Measurements from ENCODE around the gene FBL. TPM values are rescaled to one million over a fixed set of nuclear protein-coding genes. Genes with fewer than 3 reads are reported as not detected.
"Not testable (repeated sequence)": the region's sequence is repeated elsewhere in the genome, so short reads cannot be mapped to it uniquely, and the experiment has no call there.

Gene FBL
- total and polyA plus RNA-seq, 10 donors = 126 to 403 (median 181) TPM

- H3K4me1 ChIP-seq = peaks cover 0 to 17% (median 8%) of the 10 kb centered on the region in 6 donors
- peaks cover 0 to 18% (median 0%) of the 10 kb centered on the region in 6 donors for H3K36me3 ChIP-seq
- H3K9me3 ChIP-seq = not testable (repeated sequence)
- DNase-seq = peak; percentile 90
- TF ChIP-seq CTCF (IDR thresholded peaks at IDR 0.05 in 8 of 11, conservative IDR thresholded peaks at IDR 0.05 in 3 of 11) (peak in 5 of 11 experiments; percentile 13 to 25 (median 21)), POLR2AphosphoS5 (IDR thresholded peaks at IDR 0.05) (peak; percentile 86 to 96 (median 92))
- H3K4me3 ChIP-seq = peak overlapping the region in 2 of 8 donors; percentile 4 to 36
- intact Hi-C loops (cut with DNase I; ENCODE audit: low total_unique reads) = loop anchor here (5.0 kb wide), 1 partner anchor 80 kb away; the partner anchor contains the start of gene PSMC4
- H3K27me3 ChIP-seq (replicated peaks in 1 of 7) = peaks cover 0 to 12% (median 3%) of the 10 kb centered on the region in 7 donors
- H3K27ac ChIP-seq = peak overlapping the region in 6 of 8 donors; percentile 8 to 57 (median 42)
- WGBS, 5 donors = 46 to 79% (median 61%) methylated on average over 50 to 64 of the region's 64 CpGs
These were observed 45.7 kb upstream of the FBL start for GRCh38 chr19:39891660-39892505.

- no peaks in the 10 kb centered on the region for H3K9me3 ChIP-seq
These were observed 44.8 kb upstream of the FBL start for GRCh38 chr19:39890755-39891551.

GRCh38 chr19:39889872-39890754 lies 43.9 kb upstream of the FBL start:
- intact Hi-C loops (cut with DNase I; ENCODE audit: low total_unique reads) = loop anchor here (5.0 kb wide), 1 partner anchor 82 kb away; the partner anchor contains the start of gene PSMC4
- Histone ChIP-seq H3K4me1 (peaks cover 0 to 17% (median 8%) of the 10 kb centered on the region in 6 donors), H3K27me3 (replicated peaks in 1 of 7) (peaks cover 0 to 12% (median 3%) of the 10 kb centered on the region in 7 donors), H3K36me3 (peaks cover 0 to 18% (median 0%) of the 10 kb centered on the region in 6 donors)
- not testable (repeated sequence) for H3K9me3 ChIP-seq, H3K27ac ChIP-seq, H3K4me3 ChIP-seq
- 89 to 95% (median 92%) methylated on average over 18 of the region's 20 CpGs for WGBS, 5 donors
- DNase-seq = peak; percentile 77

More at GRCh38 chr19:39890755-39891551, 44.8 kb upstream of the FBL start:
- peak; percentile 74 for DNase-seq
- peaks cover 0 to 17% (median 8%) of the 10 kb centered on the region in 6 donors for H3K4me1 ChIP-seq
- peaks cover 0 to 18% (median 0%) of the 10 kb centered on the region in 6 donors for H3K36me3 ChIP-seq
- WGBS, 5 donors = 74 to 80% (median 77%) methylated on average over 17 of the region's 17 CpGs
- peaks cover 0 to 12% (median 3%) of the 10 kb centered on the region in 7 donors for H3K27me3 ChIP-seq (replicated peaks in 1 of 7)
- TF ChIP-seq POLR2A (IDR thresholded peaks at IDR 0.05) (no peak), POLR2AphosphoS5 (IDR thresholded peaks at IDR 0.05) (no peak), CTCF (IDR thresholded peaks at IDR 0.05 in 8 of 11, conservative IDR thresholded peaks at IDR 0.05 in 3 of 11) (no peak)
- peak overlapping the region in 1 of 8 donors; percentile 36 for H3K4me3 ChIP-seq
- intact Hi-C loops (cut with DNase I; ENCODE audit: low total_unique reads) = loop anchor here (5.0 kb wide), 1 partner anchor 81 kb away; the partner anchor contains the start of gene PSMC4
- H3K27ac ChIP-seq = peak overlapping the region in 6 of 8 donors; percentile 8 to 57 (median 38)

GRCh38 chr19:39887456-39887951 lies 41.3 kb upstream of the FBL start:
- H3K27ac ChIP-seq; intact Hi-C loops (cut with DNase I; ENCODE audit: low total_unique reads); H3K9me3 ChIP-seq; H3K4me3 ChIP-seq; DNase-seq: not testable (repeated sequence)
- Histone ChIP-seq H3K4me1 (peaks cover 0 to 17% (median 8%) of the 10 kb centered on the region in 6 donors), H3K27me3 (replicated peaks in 1 of 7) (peaks cover 0 to 11% (median 3%) of the 10 kb centered on the region in 7 donors), H3K36me3 (peaks cover 0 to 18% (median 0%) of the 10 kb centered on the region in 6 donors)
- WGBS, 5 donors = 33 to 77% (median 56%) methylated on average over 2 to 3 of the region's 3 CpGs

- H3K27ac ChIP-seq; H3K4me1 ChIP-seq; H3K27me3 ChIP-seq (replicated peaks in 1 of 7); H3K4me3 ChIP-seq; H3K36me3 ChIP-seq; intact Hi-C loops (cut with DNase I; ENCODE audit: low total_unique reads); H3K9me3 ChIP-seq: not testable (repeated sequence)
- WGBS, 5 donors = 83 to 92% (median 89%) methylated on average over 8 to 24 of the region's 30 CpGs
- DNase-seq = peak; percentile 53
These were observed 39.8 kb upstream of the FBL start for GRCh38 chr19:39885821-39886554.

- H3K4me1 ChIP-seq; H3K27ac ChIP-seq; H3K36me3 ChIP-seq; H3K27me3 ChIP-seq (replicated peaks in 1 of 7); H3K9me3 ChIP-seq; H3K4me3 ChIP-seq; intact Hi-C loops (cut with DNase I; ENCODE audit: low total_unique reads): not testable (repeated sequence)
- peak; percentile 61 for DNase-seq
- WGBS, 5 donors = 74 to 92% (median 78%) methylated on average over 3 to 6 of the region's 9 CpGs
These were observed 38.5 kb upstream of the FBL start for GRCh38 chr19:39884721-39885120.

- H3K9me3 ChIP-seq; intact Hi-C loops (cut with DNase I; ENCODE audit: low total_unique reads); H3K27ac ChIP-seq; DNase-seq; H3K4me3 ChIP-seq; H3K36me3 ChIP-seq; H3K27me3 ChIP-seq (replicated peaks in 1 of 7); H3K4me1 ChIP-seq: not testable (repeated sequence)
- 82 to 97% (median 87%) methylated on average over 5 to 6 of the region's 10 CpGs for WGBS, 5 donors
These were observed 36.5 kb upstream of the FBL start for GRCh38 chr19:39882645-39883044.
